Mucosa of descending colon (tissue), 3 donors: ENCODE measurements around the gene ROBO1. TPM values are rescaled to one million over a fixed set of nuclear protein-coding genes. Genes with fewer than 3 reads are reported as not detected.

Experiments
- ATAC-seq: fragments of 200-7000 bp; cut with Tn5 transposase; one replicate; pipeline ENCODE4 v1.9.1; 2020; ENCODE audit warnings: mild to moderate bottlenecking, moderate library complexity
- DNase-seq, 3 donors: peaks; one replicate each; pipeline ENCODE4 v3.0.0-alpha.2; 2020
- H3K36me3 ChIP-seq: fragments of 200-600 bp; one replicate; pipeline ENCODE4 v1.8.0; 2021; ENCODE audit warnings: low read depth, mild to moderate bottlenecking
- H3K4me1 ChIP-seq: fragments of 200-600 bp; one replicate; pipeline ENCODE4 v1.8.0; 2021; ENCODE audit warnings: low read depth, mild to moderate bottlenecking
- H3K4me3 ChIP-seq: fragments of 200-600 bp; one replicate; pipeline ENCODE4 v1.8.0; 2021; ENCODE audit warnings: mild to moderate bottlenecking
- H3K9me3 ChIP-seq: fragments of 200-600 bp; one replicate; pipeline ENCODE4 v1.8.0; 2021; ENCODE audit warnings: mild to moderate bottlenecking
- CTCF ChIP-seq: fragments of 200-600 bp; IDR thresholded peaks from one replicate; pipeline ENCODE4 v1.8.0; 2022; ENCODE audit warnings: antibody characterized with exemption, mild to moderate bottlenecking
- intact Hi-C, 2 donors: fragments of 100-400 bp; cut with DNase I in 1 of 2; cut with micrococcal nuclease in 1 of 2; formaldehyde crosslinking; loops; one replicate each; pipeline versions ENCODE4 v1.11.0 to v1.11.1; 2022; cut with DNase I, micrococcal nuclease
- total RNA-seq, 3 donors: library from RNA; stranded (reverse); fragmentation: NEBNext Ultra II Directional in 2 of 3; extraction: Animal tissue kit (Norgen Biotek cat#: 25700) in 2 of 3; gene quantifications; one replicate each; pipeline versions ENCODE4 v1.2.1 to v1.2.4, GENCODE V29; 2021 to 2023
- donor health status: DM: no; HTN: no; CAD: no; lungs with moderate emphysema.
- donor health status: DM: no; HTN: no; CAD: no.
- donor health status: DM: no; HTN: yes; CAD: no.

ROBO1 gene
- total RNA-seq, 3 donors from 2014 or later: 4.3 to 22.7 (median 10.1) TPM

GRCh38 chr3:79555655-79556054 is 212.1 kb downstream of the ROBO1 start:
- intact Hi-C loops: no loop called here
- H3K4me3 ChIP-seq: no peak overlapping the region
- H3K9me3 ChIP-seq: no peaks in the 10 kb centered on the region
- DNase-seq: no peak
- TF ChIP-seq CTCF: no peak
- H3K4me1 ChIP-seq: no peaks in the 10 kb centered on the region
- ATAC-seq: no peak
- H3K36me3 ChIP-seq: no peaks in the 10 kb centered on the region

- no peak for TF ChIP-seq CTCF
- intact Hi-C loops: no loop called here
- Histone ChIP-seq H3K9me3 (no peaks in the 10 kb centered on the region), H3K36me3 (no peaks in the 10 kb centered on the region), H3K4me3 (no peak overlapping the region), H3K4me1 (no peaks in the 10 kb centered on the region)
- DNase-seq: no peak
- no peak for ATAC-seq
Observed at GRCh38 chr3:79551997-79552396, 215.8 kb downstream of the ROBO1 start.

GRCh38 chr3:79551321-79551892 is 216.4 kb downstream of the ROBO1 start:
- no peaks in the 10 kb centered on the region for H3K4me1 ChIP-seq
- no peaks in the 10 kb centered on the region for H3K36me3 ChIP-seq
- intact Hi-C loops: no loop called here
- no peak overlapping the region for H3K4me3 ChIP-seq
- no peak for TF ChIP-seq CTCF
- no peak for DNase-seq
- no peaks in the 10 kb centered on the region for H3K9me3 ChIP-seq
- no peak for ATAC-seq

GRCh38 chr3:79543218-79543982 is 224.4 kb downstream of the ROBO1 start:
- Histone ChIP-seq H3K4me3 (no peak overlapping the region), H3K9me3 (no peaks in the 10 kb centered on the region), H3K36me3 (no peaks in the 10 kb centered on the region), H3K4me1 (no peaks in the 10 kb centered on the region)
- intact Hi-C loops: no loop called here
- TF ChIP-seq CTCF: no peak
- no peak for ATAC-seq
- no peak for DNase-seq

GRCh38 chr3:79534727-79535126 is 233.1 kb downstream of the ROBO1 start:
- Histone ChIP-seq H3K9me3 (no peaks in the 10 kb centered on the region), H3K4me3 (no peak overlapping the region), H3K4me1 (no peaks in the 10 kb centered on the region), H3K36me3 (no peaks in the 10 kb centered on the region)
- TF ChIP-seq CTCF: no peak
- DNase-seq (no peak), ATAC-seq (no peak)
- intact Hi-C loops: no loop called here
